NCI-H69 (cell line): Measurements from ENCODE around the gene ATP5PB.

Source experiments
- DNase-seq: peaks from one replicate; lab custom pipeline; 2025; lab: John Stamatoyannopoulos, UW

The ATP5PB gene, protein sequence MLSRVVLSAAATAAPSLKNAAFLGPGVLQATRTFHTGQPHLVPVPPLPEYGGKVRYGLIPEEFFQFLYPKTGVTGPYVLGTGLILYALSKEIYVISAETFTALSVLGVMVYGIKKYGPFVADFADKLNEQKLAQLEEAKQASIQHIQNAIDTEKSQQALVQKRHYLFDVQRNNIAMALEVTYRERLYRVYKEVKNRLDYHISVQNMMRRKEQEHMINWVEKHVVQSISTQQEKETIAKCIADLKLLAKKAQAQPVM

DNA sequence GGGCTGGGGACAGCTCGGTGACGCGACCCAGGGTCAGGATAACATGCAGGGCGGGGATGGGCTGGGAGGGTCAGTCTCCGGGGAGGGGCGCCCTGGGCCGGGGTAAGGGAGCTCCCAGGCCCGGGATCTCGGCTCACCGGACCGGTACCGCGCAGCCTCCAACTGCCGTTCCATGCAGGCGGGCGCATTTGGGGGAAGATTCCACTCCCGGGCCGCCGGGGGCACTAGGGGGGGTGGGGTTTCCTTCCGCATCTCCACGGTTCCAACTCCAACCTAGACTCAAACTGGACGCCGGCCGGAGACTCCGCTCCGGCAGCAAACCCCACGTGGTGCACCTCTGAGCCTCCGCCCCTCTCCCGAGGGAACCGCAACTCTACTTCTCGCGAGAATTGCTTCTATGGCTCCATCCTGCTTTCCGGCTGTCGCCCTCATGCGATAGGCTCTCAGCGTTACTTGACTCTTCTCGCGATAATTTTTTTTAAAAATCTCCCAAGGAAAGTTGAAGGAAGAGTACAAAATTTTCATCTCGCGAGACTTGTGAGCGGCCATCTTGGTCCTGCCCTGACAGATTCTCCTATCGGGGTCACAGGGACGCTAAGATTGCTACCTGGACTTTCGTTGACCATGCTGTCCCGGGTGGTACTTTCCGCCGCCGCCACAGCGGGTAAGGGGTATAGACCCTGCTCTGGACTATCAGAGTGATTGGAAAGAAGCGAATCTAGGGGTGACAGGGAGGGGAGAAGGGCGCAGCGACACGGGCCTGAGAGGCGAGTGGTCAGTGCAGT lies at the start of gene ATP5PB, which contains the start of gene WDR77:
ATP5PB (plus strand) TSS at position 547 of the 785 bp plus-strand sequence; CDS start at position 625, 78 bp downstream.
WDR77 (minus strand) TSS at position 339 of the 785 bp plus-strand sequence; CDS start at position 252, 87 bp downstream.
- DNase-seq: peak; percentile 97

DNA sequence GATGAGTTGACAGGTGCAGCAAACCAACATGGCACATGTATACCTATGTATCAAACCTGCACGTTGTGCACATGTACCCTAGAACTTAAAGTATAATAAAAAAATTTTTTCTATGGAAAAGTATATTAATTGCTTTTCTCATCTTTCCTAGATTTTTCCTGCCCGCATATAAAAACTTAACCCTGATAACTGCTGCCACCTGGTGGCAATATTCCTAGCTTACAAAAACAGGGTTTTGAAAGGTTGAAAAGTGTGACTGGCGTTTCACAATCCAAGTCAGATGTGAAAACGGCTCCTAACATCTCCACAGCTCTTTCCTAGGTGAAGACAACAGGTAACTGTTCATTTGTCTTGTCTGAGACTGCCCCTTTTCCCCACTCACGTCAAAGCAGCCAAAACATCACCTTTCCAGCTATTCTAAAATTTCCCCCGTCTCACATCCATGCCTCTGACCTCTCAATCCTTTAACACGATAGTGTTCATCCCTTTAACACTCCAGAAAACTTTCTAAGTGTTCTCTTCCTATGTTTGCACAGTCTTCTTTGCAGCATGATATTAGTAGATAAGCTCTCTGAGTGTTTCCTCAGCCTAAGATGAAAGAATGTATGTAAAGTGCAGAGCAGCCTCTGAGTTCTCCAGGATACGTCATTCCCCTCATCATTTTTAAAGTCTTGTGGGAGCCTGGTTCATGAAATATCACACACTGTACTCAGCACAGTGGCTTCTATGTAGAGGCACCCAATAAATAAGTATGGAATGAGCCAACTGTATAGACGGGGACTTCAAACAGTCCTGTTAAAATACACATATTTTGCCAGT lies 49.3 kb upstream of the ATP5PB start:
- DNase-seq: peak; percentile 31

GRCh38 chr1:111402083-111402482 lies 47.2 kb upstream of the ATP5PB start:
- DNase-seq: no peak

DNA sequence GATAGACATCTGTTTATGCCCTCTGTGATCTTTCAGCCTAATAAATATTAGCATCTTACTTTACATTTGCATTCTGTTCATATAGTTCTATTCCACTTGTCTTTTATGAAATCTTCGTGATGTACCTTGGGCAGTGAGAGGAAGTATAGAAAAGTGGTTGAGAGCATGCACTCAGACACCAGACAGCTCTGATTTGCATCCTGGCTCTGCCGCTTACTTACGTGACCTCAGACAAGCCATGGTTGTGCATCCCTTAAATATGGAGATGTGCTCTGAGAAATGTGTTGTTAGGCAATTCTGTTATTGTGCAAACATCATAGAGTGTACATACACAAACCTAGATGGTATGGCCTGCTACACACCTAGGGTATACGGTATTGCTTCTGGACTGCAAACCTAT lies 44.7 kb upstream of the ATP5PB start:
- no peak for DNase-seq

GRCh38 chr1:111406321-111406768 lies 42.9 kb upstream of the ATP5PB start:
- DNase-seq: no peak

DNA sequence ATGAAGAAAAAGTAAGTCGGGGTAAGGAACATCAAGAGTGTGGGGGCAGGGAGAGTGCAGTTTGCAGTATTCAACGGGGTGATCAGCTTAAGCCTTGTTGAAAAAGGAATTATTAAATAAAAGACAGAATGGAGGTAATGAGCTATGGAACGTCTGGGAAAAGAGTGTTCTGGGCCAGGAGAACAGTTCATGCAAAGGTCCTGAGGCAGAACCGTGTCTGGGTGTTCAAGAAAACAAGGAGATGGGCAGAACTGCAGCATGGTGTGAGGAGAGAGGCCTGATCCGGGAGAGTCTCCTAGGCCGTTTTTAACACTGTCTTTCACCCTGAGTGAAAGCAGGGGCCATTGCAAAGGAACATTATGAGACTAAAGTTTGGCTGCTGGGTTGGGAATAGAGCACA lies 42.0 kb upstream of the ATP5PB start:
- DNase-seq: no peak

GRCh38 chr1:111412839-111413238 lies 36.4 kb upstream of the ATP5PB start:
- DNase-seq: no peak

DNA sequence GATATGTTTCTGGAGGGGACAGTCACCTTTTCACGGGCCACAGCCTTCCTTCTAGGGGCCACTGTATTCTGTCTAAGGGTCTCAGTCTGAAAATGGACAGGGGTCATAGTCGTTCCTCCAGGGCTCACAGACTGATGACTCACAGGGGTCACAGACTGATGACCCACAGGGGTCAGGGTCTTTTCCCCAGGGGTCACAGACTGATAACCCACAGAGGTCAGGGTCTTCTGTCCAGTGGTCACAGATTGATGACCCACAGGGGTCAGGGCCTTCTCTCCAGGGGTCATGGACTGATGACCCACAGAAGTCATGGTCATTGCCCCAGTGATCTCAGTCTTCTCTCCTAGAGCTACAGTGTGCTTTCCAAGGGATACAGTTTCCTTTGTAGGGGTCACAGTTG lies 34.5 kb upstream of the ATP5PB start:
- no peak for DNase-seq

GRCh38 chr1:111415461-111415860 lies 33.8 kb upstream of the ATP5PB start:
- no peak for DNase-seq

DNA sequence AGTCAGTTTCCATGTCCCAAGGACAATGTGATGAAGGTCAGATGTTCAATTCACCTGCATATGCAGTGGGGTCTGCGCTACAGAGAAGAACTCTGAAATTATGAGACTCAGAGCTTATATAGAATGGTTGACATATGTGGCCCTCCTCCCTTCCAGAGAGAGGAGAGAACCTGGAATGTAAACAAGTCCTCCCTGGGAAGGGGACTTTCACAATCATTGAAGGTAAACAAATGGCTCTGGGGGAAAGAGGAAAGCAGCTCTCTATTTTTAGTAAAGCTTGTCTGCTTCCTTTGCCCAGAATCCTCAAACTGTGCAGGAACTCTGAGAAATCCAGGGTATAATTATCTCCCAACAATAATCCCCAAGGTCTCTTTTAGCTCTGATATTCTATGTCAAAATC lies 31.5 kb upstream of the ATP5PB start:
- DNase-seq: no peak

DNA sequence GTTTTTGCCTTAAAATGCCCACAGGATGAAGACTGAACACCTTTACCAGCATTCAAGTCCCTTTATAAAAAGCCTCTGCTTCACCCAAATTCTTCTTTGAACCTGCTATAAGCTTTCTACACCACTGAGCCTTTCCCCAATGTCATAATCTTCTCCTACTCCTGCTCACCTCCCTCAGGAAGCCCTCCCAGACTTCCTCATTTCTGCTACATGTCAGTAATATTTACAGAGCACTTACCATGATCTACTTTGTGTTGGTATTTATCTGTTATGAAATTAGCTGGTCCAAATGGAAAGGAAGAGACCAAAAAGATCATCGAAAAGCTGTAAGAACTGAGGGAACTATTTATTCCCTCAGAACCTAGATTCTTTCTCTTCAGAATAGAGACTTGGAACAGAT lies 30.2 kb upstream of the ATP5PB start:
- DNase-seq: no peak

DNA sequence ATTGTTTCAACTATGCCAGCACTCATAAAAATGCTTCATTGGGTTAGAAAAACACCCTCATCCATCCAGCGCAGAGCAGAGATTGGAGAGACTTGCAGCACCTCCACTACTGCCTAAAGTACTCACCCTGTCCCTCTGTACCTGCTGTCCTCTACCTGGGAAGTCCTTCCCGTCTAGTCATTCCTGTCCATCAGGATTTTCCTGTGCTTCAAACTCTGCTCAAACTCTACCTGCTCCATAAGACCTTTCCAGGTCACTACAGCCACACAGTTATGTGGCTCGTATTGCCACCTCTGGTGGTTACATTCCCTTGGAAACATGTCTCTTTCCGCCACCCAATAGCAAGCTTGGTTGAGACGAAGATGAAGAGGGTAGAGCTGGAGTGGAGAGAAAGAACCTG lies 28.9 kb upstream of the ATP5PB start:
- no peak for DNase-seq

GRCh38 chr1:111422546-111423391 lies 26.5 kb upstream of the ATP5PB start:
- DNase-seq: peak; percentile 9

DNA sequence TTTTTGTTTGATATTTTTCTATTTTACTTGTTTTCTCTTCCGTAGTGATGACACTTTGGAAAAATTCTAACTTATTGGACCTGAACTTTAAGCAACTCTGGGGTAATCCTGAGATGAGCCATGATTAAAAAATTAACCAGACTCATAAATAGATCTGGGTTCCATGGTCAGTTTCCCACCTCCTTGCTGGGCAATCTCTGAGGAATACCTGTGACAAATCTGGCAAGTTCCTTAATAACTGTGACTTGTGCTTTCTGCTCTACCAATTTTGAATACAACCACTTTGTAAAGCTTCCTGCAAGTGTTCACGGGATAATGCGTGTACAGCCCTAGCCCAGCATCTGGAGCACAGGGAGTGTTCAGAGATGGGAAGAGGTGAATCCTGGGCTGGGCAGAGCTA lies 25.0 kb upstream of the ATP5PB start:
- no peak for DNase-seq

- DNase-seq: no peak
Observed at GRCh38 chr1:111436726-111437125, 12.5 kb upstream of the ATP5PB start.

DNA sequence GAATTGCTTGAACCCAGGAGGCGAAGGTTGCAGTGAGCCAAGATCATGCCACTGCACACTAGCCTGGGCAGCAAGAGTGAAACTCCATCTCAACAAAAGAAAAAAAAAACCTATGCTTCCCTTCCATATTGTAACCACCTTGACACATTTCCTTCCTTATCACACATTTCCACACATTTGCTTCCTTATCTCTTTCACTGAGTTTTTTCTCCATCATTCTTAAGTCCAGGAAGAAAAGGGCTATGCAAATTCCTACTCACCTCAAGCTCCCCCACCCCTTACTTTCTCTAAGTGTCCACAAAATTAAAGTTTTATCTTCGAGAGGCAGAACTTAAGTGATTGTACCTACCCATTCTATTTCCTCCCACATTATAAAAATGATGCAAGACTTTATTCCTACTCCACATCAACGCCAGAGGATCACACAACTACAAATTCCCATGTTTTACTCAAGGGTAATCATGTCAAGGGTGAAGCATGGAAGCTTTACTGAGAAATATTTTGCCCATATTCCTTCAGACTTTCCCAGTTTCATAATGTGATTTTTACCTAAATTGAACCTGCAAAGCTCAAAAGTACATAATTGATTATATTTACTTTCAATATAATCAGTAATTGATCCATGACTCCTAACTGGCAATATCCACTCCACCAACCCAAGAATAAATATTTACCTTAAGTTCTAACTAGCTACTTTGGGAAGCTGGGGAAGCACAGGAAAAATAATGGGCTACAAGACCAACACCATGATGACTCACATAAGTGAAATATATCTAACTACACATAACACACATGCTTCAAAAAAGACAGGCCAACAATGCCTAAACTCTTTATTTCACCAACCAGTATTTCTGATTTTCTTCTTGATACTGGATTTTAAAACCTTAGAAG lies 9.6 kb upstream of the ATP5PB start:
- DNase-seq: no peak

DNA sequence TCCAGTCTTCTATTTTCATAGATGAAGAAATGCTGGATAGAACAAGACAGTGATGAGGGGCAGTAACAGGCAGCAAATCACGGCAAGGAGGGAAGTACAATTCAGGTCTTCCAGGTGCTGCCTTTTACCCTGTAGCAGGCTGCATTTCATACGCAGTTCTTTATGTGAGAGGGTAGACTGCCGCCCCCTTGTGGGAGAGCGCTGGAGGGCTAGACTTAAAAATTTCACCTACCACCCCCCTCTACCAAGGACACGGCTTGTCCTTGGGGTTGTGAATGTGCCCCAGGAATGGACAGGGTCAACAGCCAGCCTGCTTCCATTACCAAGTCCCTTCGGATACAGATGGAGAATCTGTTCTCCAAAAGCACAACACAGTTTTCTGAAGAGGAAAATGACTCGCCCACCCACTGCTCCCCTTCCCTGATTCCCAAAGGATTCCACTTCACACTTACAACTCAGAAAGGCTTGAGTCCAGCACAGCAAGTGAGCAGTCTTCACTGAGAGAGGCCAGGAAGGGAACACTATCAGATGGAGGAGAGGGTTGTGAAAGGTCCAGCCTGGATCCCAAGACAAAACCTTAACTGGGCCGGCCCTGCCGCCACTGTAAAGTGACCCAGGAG lies 7.6 kb upstream of the ATP5PB start:
- no peak for DNase-seq

GRCh38 chr1:111442457-111442856 lies 6.8 kb upstream of the ATP5PB start:
- no peak for DNase-seq

GRCh38 chr1:111444031-111444430 lies 5.2 kb upstream of the ATP5PB start:
- DNase-seq: no peak

DNA sequence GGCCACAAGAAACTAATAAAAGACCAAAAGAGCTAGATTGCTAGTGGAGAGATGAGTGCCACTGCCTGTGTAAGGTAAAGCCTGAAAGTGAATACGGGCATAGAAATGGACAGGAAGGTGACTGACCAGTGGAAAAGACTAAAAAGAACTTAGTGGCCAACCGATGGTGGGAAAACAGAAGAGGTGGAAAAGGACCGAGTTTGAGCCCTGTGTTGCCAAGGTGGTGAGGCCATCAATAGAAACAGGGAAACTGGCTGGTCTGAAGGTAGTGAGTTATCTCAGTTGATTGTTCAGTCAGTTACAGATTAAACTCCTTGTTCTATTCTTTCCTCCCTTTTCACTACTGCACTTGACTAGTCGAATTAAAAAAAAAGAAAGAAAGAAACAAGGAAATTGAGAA lies 2.7 kb upstream of the ATP5PB start:
- DNase-seq: no peak
